Epidermal melanocyte (primary cell): Measurements from ENCODE around the gene RAVER1.
"Not testable (repeated sequence)": the region's sequence is repeated elsewhere in the genome, so short reads cannot be mapped to it uniquely, and the experiment has no call there.

Source experiments
- DNase-seq: peaks from one replicate; pipeline ENCODE4 v3.0.0; 2011; ENCODE audit warnings: low spot score; ENCODE audit not compliant: insufficient read length

The RAVER1 gene

GRCh38 chr19:10343495-10343894 is 10.2 kb upstream of the RAVER1 start:
- no peak for DNase-seq

GRCh38 chr19:10339977-10340376 is 6.6 kb upstream of the RAVER1 start:
- no peak for DNase-seq

GRCh38 chr19:10339380-10339960 is 6.1 kb upstream of the RAVER1 start, which contains the start of gene ICAM3:
Gene ICAM3, minus strand, starts transcription at chr19:10339624. Its CDS starts 10 bp downstream, at chr19:10339614.
- DNase-seq = no peak

- DNase-seq = no peak
Observed at GRCh38 chr19:10338940-10339339, 5.6 kb upstream of the RAVER1 start.

- not testable (repeated sequence) for DNase-seq
Observed at GRCh38 chr19:10336725-10337124, 3.4 kb upstream of the RAVER1 start.

GRCh38 chr19:10335352-10335985 is 2.1 kb upstream of the RAVER1 start:
- DNase-seq = no peak

- DNase-seq = peak; percentile 83
Observed at GRCh38 chr19:10334588-10335351, 1.4 kb upstream of the RAVER1 start.

- no peak for DNase-seq
Observed at GRCh38 chr19:10333758-10334587, 644 bp upstream of the RAVER1 start.

GRCh38 chr19:10332158-10332964 is 968 bp downstream of the RAVER1 start:
- no peak for DNase-seq

GRCh38 chr19:10329555-10329954 is 3.8 kb downstream of the RAVER1 start:
- no peak for DNase-seq

- DNase-seq = no peak
Observed at GRCh38 chr19:10328558-10329429, 4.5 kb downstream of the RAVER1 start.

- no peak for DNase-seq
Observed at GRCh38 chr19:10327793-10328192, 5.5 kb downstream of the RAVER1 start.

GRCh38 chr19:10325732-10326131 is 7.6 kb downstream of the RAVER1 start:
- DNase-seq = no peak

- no peak for DNase-seq
Observed at GRCh38 chr19:10321874-10322835, 11.2 kb downstream of the RAVER1 start.

GRCh38 chr19:10321417-10321797 is 11.9 kb downstream of the RAVER1 start:
- DNase-seq = no peak

- no peak for DNase-seq
Observed at GRCh38 chr19:10320602-10321416, 12.5 kb downstream of the RAVER1 start.

- DNase-seq = no peak
Observed at GRCh38 chr19:10318807-10319682, 14.3 kb downstream of the RAVER1 start.
